Fibroblast of skin of abdomen (primary cell): Measurements from ENCODE around the gene PITPNB.
A peak's percentile ranks its signal among the peaks of the same experiment; 100 is the strongest.

Source experiments
- DNase-seq: peaks from one replicate; pipeline ENCODE4 v3.0.0-alpha.2; 2013

The PITPNB gene

DNA sequence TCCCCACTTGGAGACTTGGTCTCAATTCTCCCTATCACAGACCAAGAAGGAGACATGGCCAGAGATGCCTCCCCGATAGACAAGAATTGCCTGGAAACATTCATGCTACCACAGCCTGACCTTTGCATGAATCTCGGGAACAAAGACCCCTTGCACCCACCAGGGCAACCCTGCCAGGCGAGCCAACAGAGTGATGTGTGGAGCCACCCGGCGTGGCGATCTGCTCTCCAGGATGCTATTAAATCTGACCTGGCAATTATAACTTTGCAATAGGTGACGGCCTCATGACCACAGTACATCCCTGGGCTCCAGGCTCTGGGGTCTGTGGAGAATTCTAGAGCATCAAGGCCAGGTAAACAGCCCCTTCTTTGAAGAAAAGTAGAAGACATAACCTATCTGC lies 86.5 kb downstream of the PITPNB start:
- no peak for DNase-seq

DNA sequence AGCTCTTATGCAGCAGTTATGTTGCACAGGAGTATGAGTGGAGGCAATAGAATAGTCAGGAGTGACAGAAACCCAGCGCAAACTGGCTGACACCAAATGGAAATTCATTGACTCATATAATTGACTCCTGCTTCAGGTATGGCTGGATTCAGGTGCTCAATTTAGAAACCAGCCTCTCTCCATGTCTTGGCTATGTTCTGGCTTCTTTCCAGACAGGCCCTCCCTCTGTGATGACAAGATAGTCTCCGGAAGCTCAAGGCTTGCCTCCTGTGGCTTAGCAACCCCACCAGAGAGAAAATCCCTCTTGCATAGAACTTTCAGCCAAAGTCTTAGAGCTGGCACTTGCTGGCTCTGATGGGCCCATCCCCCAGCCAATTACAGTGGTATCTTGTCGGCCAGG lies 89.4 kb downstream of the PITPNB start:
- DNase-seq = no peak

DNA sequence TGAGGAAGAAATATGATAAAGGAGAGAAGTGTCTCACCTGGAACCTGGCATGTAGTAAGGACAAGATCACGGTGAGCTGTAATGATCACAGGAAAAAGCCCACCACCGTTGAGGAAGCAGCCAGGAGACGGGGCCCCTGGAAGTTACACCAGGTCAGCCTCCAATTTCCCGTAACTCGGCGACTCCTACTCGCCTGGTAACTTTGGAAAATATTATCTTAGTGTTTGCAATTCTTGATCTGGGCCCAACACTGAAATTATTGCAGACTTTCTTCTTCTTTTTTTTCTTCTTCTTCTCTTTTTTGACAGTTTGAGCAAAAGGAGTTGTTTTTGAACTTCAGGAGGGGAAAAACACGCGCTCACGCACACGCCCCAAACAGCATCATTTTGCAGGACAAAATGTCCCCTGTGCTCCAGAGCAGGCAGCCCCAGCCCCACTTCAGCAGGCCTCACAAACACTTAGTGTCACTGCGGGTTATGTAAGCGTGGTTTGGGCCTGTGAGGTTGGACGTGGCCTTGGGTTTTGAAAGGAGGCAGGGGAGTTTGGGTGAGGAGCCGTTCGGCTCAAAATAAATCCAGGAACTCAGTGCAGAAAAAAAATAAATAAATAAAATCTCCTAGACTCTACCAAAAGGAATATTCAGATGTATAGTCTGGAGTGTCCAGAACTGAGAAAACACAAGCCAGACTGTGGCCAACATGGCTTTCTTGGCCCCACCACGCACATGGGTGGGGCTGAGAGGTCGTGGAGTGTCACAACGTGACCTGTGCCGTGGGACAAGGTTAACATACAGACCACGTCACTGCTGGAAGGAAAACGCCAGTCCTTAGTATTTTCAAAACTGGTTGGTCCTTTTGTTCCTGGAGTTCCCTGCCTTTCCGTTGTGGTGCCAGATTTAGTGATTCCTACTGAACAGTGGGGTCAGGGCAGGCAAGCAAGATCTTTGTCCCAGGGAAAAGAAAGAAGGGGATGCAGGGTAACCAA lies 91.2 kb downstream of the PITPNB start:
- no peak for DNase-seq

DNA sequence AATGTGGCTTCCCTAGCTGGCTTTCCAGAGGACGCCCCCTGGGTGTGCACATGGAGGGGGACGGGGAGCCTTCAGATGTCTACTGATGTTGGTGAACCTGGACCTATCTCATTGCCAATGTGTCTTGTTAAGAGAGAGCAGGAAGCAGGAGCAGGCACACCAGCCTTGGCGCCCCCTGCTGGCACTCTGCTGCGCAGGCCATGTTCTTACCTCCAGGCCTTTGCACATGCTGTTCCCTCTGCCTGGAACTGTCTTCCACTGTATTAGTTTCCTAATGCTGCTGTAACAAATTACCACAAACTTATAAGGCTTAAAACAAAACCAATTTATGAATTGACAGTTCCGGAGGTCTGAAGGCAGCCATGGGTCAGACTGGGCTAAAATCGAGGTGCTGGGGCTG lies 93.9 kb downstream of the PITPNB start:
- no peak for DNase-seq

DNA sequence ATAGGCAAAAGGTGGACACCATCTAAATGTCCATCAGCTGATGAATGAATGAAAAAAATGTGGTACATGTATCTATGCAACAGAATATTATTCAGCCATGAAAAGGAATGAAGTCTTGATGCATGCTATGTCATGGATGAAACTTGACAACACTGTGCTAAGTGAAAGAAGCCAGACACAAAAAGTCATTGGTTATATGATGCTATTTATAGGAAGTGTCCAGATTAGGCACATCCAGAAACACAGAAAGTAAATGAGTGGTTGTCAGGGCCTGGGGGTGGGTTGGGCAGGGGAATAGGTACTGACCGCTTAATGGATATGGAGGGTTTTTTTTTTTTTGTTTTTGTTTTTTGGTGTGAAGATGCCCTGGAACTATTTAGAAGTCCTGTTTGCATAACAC lies 95.8 kb downstream of the PITPNB start:
- no peak for DNase-seq

GRCh38 chr22:27820896-27821866 lies 97.9 kb downstream of the PITPNB start:
- DNase-seq = no peak

DNA sequence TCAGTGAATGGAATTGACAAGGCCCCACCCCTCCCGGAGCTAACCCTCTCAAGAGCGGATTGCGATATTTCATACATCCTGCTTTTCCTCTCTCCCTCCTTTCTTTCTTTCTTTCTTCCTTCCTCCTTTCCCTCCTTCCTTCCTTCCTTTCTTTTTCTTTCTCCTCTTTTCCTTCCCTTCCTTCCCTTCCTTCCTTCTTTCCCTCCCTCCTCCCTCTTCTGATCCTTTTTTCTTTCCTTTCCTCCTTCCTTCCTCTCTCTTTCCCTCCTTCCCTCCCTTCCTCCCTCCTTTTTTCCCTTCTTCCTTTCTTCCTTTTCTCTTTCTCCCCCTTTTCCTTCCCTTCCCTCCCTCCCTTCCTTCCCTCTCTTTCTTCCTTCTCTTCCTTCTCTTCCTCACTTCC lies 102.5 kb downstream of the PITPNB start:
- DNase-seq = no peak

DNA sequence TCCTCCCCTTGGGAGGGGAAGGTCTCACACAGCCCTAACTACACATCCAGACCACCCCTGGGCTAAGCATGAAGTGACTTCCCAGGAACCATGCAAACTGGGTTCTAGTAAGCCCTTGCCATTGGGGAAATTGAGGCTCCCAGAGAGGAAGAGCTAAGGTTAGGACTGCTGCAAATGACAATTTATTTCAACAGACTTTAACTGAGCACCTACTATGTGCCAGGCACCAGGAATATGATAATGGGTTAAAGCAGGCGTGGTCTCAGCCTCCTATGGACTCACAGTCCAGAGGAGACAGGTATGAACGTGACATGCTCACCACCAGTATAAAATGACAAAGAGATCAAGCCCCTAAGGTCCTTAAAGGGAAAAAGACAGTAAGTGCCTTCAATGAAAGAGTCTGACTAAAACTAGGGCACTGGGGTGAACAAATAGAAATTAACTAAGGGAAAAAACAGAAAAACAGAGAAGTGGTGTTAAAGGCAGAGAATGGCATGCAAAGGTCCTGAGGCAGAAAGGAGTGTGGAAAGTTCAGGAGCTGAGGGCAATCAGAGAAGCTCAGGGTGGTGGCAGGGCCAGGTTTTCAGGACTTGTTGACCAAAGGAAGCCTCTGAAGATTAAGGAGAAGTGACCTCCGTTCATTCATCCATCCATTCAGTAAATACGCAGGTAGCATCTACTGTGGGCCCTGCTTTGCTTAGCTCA lies 103.1 kb downstream of the PITPNB start:
- DNase-seq = no peak

GRCh38 chr22:27814993-27815392 lies 104.1 kb downstream of the PITPNB start:
- no peak for DNase-seq

DNA sequence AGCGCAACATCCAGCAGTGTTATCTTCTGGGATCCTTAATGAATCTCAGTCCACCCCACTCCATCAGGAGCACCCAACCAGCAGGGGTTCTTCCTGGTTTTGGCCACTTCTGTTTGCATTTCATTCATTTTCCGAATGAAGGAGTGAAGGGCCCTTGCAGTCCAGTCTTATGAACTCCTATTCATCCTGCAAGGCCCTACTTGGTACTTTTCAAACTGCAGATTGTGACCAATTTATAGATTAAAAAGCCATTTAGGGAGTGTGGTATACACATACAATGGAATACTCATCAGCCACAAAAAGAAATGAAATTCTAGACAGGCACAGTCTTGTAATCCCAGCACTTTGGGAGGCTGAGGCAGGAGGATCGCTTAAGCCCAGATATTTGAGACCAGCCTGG lies 107.3 kb downstream of the PITPNB start:
- no peak for DNase-seq

- DNase-seq = peak; percentile 58
Measured at GRCh38 chr22:27810609-27811151, 108.4 kb downstream of the PITPNB start.

DNA sequence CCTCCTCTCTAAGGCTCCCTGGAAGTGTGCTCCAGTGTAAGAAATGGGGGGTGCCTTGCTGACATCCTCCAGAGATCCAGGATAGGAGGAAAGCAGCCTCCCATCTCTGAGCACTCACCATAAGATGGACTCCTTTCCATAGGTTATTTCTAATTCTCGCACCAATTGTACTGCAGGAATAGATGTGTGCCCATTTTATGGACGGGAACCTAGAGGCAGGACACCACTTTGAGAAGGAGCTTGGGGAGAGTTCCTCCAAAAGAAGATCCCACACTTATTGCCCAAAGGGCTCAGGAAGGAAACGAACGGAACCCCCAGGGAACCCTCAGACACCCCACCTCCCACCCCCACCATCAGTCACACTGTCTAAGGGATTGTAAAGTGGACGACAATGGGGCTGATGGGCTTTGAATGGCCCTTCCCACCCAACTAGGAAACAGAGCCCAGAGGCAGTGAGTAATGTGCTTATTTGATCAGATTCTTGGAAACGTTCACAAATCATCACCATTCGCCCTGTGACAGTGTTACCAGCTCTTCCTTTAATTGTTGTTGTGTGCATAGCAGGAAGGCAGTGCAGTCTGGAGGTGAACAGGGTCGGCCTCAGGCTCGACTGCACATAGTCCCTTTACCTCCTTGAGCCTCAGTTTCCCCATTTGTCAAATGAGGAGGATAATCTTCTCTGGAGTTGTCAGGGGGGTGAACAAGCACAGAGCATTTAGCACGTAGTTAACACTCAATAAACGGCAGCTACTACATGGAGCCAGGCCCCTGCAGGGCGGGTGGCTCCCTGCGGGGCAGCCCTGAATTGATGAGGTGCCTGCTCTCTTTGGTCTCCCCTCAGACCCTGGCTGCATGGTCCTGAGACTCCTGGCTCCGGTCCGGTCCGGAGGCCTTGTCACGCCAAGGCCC lies 109.1 kb downstream of the PITPNB start:
- no peak for DNase-seq

- DNase-seq = no peak
Measured at GRCh38 chr22:27809226-27809603, 109.8 kb downstream of the PITPNB start.

GRCh38 chr22:27808451-27809225 lies 110.4 kb downstream of the PITPNB start:
- DNase-seq = no peak

DNA sequence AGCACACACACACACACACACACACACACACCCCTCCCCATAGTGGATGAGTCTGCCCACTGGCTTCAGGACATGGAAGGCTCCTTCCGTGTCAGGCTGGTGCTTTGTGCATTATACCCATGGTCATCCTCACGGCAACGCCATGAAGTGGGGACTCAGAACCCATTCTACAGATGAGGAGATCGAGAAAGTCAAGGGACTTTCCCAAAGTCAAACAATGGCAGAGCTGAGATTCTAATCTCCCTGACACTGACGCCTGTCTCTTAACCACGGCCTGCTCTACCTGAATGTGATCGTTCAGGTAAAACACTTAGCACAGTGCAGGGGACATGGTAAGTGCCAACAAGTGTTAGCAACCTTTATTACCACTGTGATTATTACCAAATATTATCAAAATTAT lies 113.2 kb downstream of the PITPNB start:
- no peak for DNase-seq

DNA sequence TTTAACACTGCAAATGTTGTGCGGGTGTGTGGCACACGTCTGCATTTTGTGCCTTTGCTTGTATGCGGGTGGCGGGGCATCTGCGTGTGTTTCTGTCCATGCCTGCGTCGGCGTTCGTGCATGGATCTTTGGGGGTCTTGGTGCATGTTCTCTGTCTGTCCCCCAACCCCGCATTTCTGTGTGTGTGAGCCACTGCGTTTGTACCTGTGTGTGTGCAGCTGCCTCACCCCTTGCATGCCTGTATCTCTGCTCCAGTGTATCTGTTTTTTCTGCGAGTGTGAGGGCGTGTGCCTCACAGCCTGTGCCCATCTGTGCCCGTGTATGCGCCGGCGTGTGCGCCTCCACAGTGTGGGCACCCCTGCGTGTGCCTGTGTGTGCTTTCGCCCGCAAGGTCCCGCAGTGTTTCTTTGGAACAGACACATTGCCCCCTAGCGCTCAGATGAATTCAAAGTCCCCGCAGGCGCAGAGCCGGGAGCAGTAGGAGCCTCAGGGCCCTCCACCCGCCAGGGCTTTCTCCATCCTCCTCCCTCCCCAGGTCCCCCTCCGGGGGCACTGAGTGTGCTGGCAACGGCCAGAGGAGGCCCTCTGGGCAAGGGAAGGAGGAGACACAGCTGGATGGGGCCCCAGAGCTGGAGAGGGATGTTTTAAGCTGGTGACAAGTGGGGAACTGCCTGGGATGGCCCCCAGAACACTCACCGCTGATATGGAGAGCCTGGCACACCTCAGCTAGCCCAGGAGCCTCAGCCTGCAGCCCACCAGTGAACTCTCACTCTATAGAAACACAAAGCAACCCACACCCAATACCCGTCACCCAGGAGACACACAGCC lies 114.4 kb downstream of the PITPNB start:
- peak; percentile 71 for DNase-seq

DNA sequence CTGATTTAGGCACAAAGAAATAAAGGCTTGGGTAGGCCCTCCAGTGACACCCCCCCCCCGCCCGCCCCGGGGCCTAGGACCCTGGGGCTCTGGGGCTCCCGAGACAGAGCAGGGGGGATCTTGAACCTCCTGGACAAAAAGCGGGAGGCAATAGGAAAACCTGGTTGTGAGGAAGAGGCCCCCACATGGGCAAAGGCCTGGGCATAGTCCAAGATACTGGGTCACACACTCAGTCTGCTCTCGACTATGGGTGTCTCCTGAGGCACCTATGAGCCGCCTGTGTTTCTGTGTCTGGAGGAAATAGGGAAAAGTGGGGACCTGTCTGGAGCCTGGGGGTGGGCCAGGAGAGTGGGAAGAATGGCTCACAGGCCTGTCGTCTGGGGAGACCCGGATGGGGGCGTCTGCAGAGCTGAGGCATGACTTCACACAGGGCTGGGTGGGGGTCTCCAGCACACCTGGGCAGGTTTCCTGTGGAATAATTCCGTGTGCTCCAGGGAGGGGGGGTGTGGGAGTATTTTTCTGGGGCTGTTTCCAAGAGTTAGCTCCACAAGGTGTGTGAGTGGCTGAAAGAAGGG lies 115.1 kb downstream of the PITPNB start:
- DNase-seq = no peak

DNA sequence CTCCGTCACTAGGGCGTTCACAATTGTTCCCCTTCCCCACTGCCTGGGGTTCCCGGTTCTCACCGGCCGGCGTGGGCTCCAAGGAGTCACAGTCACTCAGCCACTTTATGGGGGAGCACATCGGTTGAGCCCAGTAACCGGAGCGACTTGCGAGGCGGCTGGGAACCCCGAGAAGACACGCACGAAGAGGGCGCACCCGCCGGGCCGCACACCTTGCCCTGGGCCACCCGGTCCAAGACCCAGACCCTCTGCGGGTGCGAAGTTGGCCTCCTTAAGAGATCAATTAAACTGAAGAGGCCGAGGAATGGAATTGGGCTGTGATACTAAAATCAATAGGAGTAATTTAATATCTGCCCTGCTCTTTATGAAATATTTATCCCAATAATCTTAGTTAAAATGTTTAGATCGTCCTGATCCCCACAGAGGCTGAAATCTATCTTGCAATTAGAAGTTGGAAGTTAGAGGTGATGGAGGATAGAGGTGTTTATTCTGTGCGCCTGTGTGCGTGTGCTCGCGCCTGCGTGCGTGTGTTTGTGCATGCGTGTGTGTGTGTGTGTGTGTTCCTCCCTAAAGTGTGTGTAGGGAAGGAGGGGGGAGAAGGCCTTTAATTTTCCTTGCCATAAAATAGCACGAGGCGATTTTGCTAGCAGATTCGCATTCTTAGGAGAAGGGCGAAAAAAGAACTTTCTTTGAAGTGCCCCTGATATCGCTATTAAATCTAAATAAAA lies 116.5 kb downstream of the PITPNB start:
- no peak for DNase-seq
